GM13976 (cell line): ENCODE measurements around the gene ARHGAP15.

Experiments used
- DNase-seq: peaks from one replicate; pipeline ENCODE4 v3.0.0; 2012; ENCODE audit warnings: low spot score
- in situ Hi-C: fragments of 300-500 bp; cut with MboI; formaldehyde crosslinking; loops from one replicate; pipeline ENCODE4 v1.12.0; 2022; ENCODE audit warnings: low sequenced_read_pairs, mixed read lengths, inconsistent platforms; ENCODE audit not compliant: unreplicated experiment
- TF ChIP-seq, protein P1 (sequence below): IDR thresholded peaks from 2 replicates; pipeline ENCODE4 v1.5.1; 2012; ENCODE audit warnings: borderline replicate concordance, mild to moderate bottlenecking; ENCODE audit not compliant: insufficient read depth; ENCODE audit errors: extremely low read depth, missing control alignments, control extremely low read depth

Gene ARHGAP15

DNA sequence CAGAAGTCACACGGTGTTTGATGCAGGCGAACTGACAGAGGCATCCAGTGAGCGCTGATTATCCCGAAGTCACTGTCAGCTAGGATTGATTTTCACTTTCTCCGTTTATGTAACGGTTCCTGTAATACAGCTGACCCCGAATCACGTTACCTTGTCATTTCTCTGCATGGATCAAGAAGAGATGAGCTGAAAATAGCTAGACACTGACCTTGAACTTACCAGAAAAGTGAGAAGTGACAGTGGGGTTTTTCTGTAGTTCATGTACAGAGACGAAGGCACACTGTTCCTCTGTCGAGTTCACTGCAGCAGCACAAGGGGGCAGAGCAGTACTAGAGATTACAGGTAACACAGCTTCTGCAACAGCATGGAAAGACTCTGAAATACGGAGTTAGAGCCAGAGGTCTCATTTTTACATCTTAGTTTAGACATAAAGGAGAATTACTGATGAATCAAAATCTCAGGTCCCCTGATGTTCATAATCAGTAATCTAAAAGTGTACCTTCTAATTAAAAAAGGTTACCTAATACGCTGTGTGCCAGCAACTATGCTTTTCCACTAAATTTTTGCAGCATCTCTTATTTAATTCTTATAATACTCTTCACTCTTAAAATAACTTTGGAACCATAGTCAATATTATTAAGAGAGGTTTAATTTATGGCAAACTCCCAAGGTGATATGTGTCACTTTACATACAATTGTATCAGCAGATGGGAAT lies 33.1 kb downstream of the ARHGAP15 start:
- no peak for DNase-seq
- TF ChIP-seq, protein P1, sequence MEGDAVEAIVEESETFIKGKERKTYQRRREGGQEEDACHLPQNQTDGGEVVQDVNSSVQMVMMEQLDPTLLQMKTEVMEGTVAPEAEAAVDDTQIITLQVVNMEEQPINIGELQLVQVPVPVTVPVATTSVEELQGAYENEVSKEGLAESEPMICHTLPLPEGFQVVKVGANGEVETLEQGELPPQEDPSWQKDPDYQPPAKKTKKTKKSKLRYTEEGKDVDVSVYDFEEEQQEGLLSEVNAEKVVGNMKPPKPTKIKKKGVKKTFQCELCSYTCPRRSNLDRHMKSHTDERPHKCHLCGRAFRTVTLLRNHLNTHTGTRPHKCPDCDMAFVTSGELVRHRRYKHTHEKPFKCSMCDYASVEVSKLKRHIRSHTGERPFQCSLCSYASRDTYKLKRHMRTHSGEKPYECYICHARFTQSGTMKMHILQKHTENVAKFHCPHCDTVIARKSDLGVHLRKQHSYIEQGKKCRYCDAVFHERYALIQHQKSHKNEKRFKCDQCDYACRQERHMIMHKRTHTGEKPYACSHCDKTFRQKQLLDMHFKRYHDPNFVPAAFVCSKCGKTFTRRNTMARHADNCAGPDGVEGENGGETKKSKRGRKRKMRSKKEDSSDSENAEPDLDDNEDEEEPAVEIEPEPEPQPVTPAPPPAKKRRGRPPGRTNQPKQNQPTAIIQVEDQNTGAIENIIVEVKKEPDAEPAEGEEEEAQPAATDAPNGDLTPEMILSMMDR = peak; percentile 68
- in situ Hi-C loops = no loop called here

DNA sequence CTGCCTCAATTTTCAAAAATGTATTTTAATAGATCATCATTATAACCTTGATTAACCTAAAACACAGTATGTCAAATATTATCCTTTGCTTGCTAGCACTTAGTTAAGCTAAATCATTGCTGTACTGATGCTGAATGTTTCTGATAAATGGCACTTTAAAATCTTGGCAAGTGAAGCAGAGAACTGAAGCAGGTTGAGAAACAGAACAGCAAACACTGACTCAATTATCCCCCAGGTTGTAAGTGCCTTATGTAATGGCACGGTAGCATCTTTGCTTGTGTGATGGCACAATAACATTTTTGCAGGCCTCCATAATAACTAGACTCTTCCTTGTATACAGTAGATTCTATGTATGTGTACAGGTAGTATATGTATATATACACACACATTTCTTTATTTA lies 33.8 kb downstream of the ARHGAP15 start:
- in situ Hi-C loops = no loop called here

DNA sequence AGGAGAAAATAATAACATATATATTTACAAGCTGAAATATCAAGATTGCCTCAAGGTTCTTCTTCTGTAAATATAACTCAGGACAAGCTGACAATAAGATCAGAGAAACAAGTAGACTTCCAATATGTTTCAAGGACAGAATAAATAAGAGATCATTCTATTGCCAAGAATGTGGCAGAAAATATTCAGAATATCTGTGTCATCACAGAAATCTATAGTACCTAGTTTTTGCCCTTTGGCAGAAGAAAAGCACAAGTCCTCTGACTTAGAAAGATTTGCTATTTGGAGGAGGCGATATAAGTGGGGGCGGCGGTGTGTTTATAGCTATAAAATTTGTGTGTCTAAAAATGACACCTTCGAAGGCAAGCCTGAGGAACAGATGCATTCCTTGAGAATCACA lies 34.3 kb downstream of the ARHGAP15 start:
- in situ Hi-C loops = no loop called here
- TF ChIP-seq, protein P1 = no peak
- DNase-seq = no peak

More for the DNA sequence above, 33.8 kb downstream of the ARHGAP15 start:
- no peak for DNase-seq
- TF ChIP-seq, protein P1 = no peak

DNA sequence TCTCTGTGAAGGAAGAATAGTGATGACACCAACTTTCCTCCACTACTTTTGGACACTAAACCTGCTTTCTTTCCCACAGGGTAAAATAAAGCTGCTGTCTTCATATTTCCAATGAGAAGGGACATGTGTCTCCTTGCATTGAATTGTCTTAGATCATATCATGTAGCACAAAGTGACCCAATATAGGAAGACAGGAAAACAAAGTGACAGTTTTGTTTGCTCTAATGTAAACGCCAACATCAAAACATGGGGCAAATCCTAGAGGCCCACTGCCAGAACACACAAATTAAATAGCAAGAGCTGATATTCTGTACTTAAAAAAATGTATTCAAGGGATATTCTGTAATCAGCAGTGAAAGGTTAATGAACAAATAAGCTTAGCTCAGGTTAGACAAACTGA lies 36.1 kb downstream of the ARHGAP15 start:
- in situ Hi-C loops = no loop called here
- DNase-seq = no peak
- TF ChIP-seq, protein P1 = no peak

DNA sequence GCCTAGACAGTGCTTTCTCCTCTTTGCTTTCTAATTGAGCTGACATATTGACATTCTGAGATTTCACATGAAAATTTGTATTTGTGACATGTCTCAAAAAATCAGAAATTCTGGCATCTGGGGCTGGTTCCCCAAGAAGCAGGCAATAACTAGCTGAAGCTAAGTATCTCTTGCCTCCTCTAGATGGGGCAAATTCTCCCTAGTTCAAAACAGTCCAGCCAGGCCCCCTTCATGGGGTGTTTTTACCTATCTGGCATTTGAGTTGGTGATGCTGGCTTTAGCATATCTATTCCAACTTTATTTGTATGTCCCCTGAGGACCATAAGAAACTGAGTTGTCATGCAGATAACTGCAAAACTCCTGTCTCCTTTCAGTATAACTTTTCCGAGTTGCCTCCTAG lies 39.9 kb downstream of the ARHGAP15 start:
- in situ Hi-C loops = no loop called here
- no peak for DNase-seq
- TF ChIP-seq, protein P1 = no peak

DNA sequence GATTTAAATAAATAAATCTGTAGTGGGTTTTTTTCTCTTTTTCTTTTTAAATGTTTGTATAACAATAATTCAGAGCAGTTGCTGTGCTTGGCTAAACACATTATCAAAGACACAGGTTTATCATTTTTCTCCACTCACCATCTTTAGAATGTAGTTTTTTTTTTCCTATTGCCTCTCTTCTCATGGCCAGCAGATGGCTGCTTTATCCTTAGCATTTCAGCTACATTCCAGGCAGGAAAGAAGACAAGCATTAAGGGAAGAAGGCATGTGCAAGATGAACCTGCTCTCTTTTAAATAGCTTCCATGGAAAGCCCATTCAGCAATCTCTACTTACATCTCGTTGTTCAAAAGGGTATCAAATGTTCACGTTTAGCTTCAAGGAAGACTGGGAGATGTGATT lies 42.6 kb downstream of the ARHGAP15 start:
- TF ChIP-seq, protein P1 = no peak
- DNase-seq = no peak
- in situ Hi-C loops = no loop called here
